ENCODE results near the gene AKR1C8. TPM values are rescaled to one million over a fixed set of nuclear protein-coding genes. Genes with fewer than 3 reads are reported as not detected.

The AKR1C8 gene
- total and polyA plus RNA-seq, 2 of the 13 experiments (the other 11 are each of a cell fraction or from before 2014, with no cell fraction given): 0.12 TPM; not detected in 1

GRCh38 chr10:5234106-5234860, 49.3 kb upstream of the AKR1C8 start (continued):
- TF ChIP-seq RNF219 (CRISPR knock-in tag; IDR thresholded peaks at IDR 0.05) (no peak), MYC (CRISPR knock-in tag; IDR thresholded peaks at IDR 0.05; ENCODE audit: borderline replicate concordance) (no peak), GMEB1 (CRISPR knock-in tag; IDR thresholded peaks at IDR 0.05; ENCODE audit: borderline replicate concordance) (no peak), AGO2 (optimal IDR thresholded peaks at IDR 0.05; ENCODE audit: low read depth, low read length) (no peak), ZNF17 (CRISPR knock-in tag; IDR thresholded peaks at IDR 0.05) (no peak), ISL2 (CRISPR knock-in tag; IDR thresholded peaks at IDR 0.05) (peak; percentile 45; the same call in 1 of the 2 replicates), ZNF232 (CRISPR knock-in tag; IDR thresholded peaks at IDR 0.05; ENCODE audit: borderline replicate concordance) (no peak), ZNF639 (CRISPR knock-in tag; conservative IDR thresholded peaks at IDR 0.05) (no peak), RFX1 (IDR thresholded peaks at IDR 0.05) (no peak), GTF3A (CRISPR knock-in tag; conservative IDR thresholded peaks at IDR 0.05) (no peak), ARNT2 (CRISPR knock-in tag; IDR thresholded peaks at IDR 0.05; ENCODE audit: low read depth) (0 out of 2 replicates have a peak, but pooled peaks have one; percentile 23), MXD1 (CRISPR knock-in tag; IDR thresholded peaks at IDR 0.05) (no peak), HNRNPH1 (optimal IDR thresholded peaks at IDR 0.05; ENCODE audit: low read depth, low read length) (no peak), ZNF672 (CRISPR knock-in tag; IDR thresholded peaks at IDR 0.05) (no peak), ZNF782 (CRISPR knock-in tag; IDR thresholded peaks at IDR 0.05; ENCODE audit: borderline replicate concordance) (0 out of 2 replicates have a peak, but pooled peaks have one; percentile 63), ATF1 (CRISPR knock-in tag; IDR thresholded peaks at IDR 0.05) (no peak), ETS1 (CRISPR knock-in tag; IDR thresholded peaks at IDR 0.05) (no peak), TERF1 (CRISPR knock-in tag; IDR thresholded peaks at IDR 0.05) (no peak), ZNF562 (CRISPR knock-in tag; IDR thresholded peaks at IDR 0.05; ENCODE audit: borderline replicate concordance) (no peak), ATRX (CRISPR knock-in tag; IDR thresholded peaks at IDR 0.05; ENCODE audit: borderline replicate concordance) (no peak), ZFP90 (CRISPR knock-in tag; IDR thresholded peaks at IDR 0.05; ENCODE audit: borderline replicate concordance) (no peak)

All from HepG2 (cell line).